NCI-H2081 (cell line): ENCODE measurements around the gene KCTD16.

Experiments
- DNase-seq, 2 experiments: peaks; one replicate each; lab custom pipeline; 2025; lab: John Stamatoyannopoulos, UW

The KCTD16 gene

GRCh38 chr5:144284931-144285502 is 114.3 kb downstream of the KCTD16 start:
- no peak for DNase-seq

- DNase-seq: no peak
These were observed 118.6 kb downstream of the KCTD16 start for GRCh38 chr5:144289277-144289676.

- DNase-seq: no peak
These were observed 121.4 kb downstream of the KCTD16 start for GRCh38 chr5:144292029-144292428.

GRCh38 chr5:144295284-144295683 is 124.6 kb downstream of the KCTD16 start:
- no peak for DNase-seq

GRCh38 chr5:144297081-144297480 is 126.4 kb downstream of the KCTD16 start:
- DNase-seq: no peak

GRCh38 chr5:144298658-144299057 is 128.0 kb downstream of the KCTD16 start:
- DNase-seq: no peak

GRCh38 chr5:144304688-144305087 is 134.0 kb downstream of the KCTD16 start:
- DNase-seq: peak in 1 of 2 experiments; percentile 14

GRCh38 chr5:144307736-144308135 is 137.1 kb downstream of the KCTD16 start:
- DNase-seq: peak in 1 of 2 experiments; percentile 38

- DNase-seq: peak; percentile 29 to 72
These were observed 137.5 kb downstream of the KCTD16 start for GRCh38 chr5:144308174-144308573.

GRCh38 chr5:144308906-144309670 is 138.4 kb downstream of the KCTD16 start:
- peak; percentile 34 to 84 for DNase-seq

- DNase-seq: peak in 1 of 2 experiments; percentile 63
These were observed 139.9 kb downstream of the KCTD16 start for GRCh38 chr5:144310621-144311020.

GRCh38 chr5:144313147-144313726 is 142.6 kb downstream of the KCTD16 start:
- peak; percentile 17 to 82 for DNase-seq

- no peak for DNase-seq
These were observed 144.4 kb downstream of the KCTD16 start for GRCh38 chr5:144315026-144315425.

- DNase-seq: peak; percentile 37 to 73
These were observed 145.4 kb downstream of the KCTD16 start for GRCh38 chr5:144315994-144316634.

- DNase-seq: no peak
These were observed 147.3 kb downstream of the KCTD16 start for GRCh38 chr5:144318011-144318410.

- no peak for DNase-seq
These were observed 147.8 kb downstream of the KCTD16 start for GRCh38 chr5:144318460-144318859.

GRCh38 chr5:144323181-144323580 is 152.5 kb downstream of the KCTD16 start:
- no peak for DNase-seq

GRCh38 chr5:144325532-144325931 is 154.9 kb downstream of the KCTD16 start:
- no peak for DNase-seq

GRCh38 chr5:144328494-144328893 is 157.8 kb downstream of the KCTD16 start:
- DNase-seq: peak; percentile 61 to 79

- DNase-seq: peak in 1 of 2 experiments; percentile 45
These were observed 158.3 kb downstream of the KCTD16 start for GRCh38 chr5:144328980-144329379.

- no peak for DNase-seq
These were observed 159.0 kb downstream of the KCTD16 start for GRCh38 chr5:144329681-144330080.

- no peak for DNase-seq
These were observed 160.7 kb downstream of the KCTD16 start for GRCh38 chr5:144331361-144331760.

- DNase-seq: peak in 1 of 2 experiments; percentile 32
These were observed 161.6 kb downstream of the KCTD16 start for GRCh38 chr5:144332265-144332664.
